GM04504 (cell line): ENCODE results near the gene FLT3.

Source experiments
- DNase-seq: peaks from one replicate; pipeline ENCODE4 v3.0.0-alpha.2; 2012; ENCODE audit warnings: low read depth

FLT3 gene

DNA sequence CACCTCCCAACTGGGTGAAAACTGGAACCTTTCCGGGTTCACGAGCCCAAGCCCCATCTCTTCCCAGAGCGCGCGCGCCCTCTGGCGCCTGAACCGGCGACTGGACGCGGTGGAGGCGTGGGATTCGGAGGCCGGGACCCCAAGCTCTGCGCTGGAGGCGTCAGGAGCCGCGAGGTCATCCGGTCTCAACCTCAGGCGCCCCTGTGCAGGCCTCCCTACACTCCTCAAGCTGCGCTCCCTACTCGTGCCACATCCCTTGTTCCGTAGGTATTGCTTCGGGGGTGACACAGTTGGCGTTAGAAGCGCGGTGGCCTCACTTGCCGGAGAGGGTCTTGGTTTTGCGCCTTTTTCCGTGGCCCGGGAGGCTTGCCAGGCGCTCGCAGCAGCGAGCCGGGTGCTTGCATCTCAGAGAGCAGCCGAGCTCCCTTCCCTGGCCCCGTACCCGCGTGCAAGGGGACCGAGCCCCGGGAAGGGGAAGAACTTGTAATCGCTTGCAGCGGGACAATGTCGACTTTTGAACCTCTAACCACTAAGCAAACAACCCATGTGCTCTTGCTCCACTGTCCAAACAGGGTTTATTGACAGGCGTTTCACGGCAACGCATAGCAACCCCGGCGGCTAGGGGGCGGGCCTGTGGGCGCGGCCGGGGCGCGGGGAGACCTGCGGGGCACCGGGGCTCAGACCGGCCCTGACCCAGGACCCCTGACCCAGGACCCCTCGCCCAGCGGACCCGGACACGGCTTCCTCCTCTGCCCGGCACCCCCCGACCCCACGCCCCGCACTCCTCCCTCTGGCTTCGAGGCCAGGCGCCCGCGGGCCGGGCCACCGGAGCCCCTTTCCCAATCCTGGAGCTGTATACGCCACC lies 139.8 kb downstream of the FLT3 start:
- no peak for DNase-seq

GRCh38 chr13:27959976-27960361 lies 140.4 kb downstream of the FLT3 start:
- no peak for DNase-seq

- no peak for DNase-seq
Observed at GRCh38 chr13:27956576-27957300, 143.6 kb downstream of the FLT3 start.

DNA sequence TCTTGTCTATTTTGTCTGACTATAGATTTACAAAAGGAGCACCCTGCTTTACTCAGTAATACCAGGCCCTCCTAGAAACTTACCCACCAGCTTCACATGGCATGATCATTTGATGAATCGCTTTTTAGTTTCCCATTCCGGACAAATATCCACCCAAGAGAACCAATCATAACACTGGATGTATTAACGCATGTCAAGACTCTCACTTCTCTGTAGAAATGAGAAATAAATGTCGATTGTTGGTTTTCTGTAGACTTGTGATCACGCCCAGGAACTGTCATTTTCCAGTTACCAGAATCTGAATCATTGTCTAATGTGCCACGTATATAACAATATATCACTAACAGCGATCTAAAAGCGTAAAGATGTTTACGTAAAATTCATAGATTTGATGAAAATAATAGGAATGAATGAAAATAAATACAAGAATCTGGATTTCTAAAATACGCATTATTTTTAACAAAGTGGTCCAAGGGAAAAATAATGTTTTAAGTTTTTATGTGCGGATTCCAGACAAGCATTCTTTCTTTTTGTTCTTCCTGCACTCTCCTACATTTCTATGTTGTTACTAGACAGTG lies 145.3 kb downstream of the FLT3 start:
- no peak for DNase-seq

DNA sequence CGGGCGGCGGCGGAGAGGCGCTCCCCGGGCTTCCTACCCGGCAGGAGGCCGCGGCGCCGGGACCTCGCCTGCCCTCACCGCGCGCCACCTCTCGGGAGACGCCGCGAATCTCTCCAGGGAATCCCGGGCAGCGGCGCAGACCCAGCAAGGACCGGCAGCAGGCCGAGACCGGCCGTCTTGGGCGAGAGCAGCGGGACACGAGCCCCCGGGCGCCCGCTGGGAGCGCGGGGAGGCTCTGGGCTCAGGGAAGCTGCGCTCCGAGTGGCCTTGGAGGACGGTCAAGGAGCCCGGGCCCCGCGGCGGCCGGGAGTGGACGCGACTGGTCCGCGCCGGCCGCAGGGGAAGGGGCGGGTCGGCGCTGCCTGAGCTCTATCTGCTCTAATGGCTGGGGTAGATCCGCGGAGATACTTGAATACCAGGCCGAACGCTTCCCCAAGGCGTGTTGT lies 145.9 kb downstream of the FLT3 start:
- no peak for DNase-seq

DNA sequence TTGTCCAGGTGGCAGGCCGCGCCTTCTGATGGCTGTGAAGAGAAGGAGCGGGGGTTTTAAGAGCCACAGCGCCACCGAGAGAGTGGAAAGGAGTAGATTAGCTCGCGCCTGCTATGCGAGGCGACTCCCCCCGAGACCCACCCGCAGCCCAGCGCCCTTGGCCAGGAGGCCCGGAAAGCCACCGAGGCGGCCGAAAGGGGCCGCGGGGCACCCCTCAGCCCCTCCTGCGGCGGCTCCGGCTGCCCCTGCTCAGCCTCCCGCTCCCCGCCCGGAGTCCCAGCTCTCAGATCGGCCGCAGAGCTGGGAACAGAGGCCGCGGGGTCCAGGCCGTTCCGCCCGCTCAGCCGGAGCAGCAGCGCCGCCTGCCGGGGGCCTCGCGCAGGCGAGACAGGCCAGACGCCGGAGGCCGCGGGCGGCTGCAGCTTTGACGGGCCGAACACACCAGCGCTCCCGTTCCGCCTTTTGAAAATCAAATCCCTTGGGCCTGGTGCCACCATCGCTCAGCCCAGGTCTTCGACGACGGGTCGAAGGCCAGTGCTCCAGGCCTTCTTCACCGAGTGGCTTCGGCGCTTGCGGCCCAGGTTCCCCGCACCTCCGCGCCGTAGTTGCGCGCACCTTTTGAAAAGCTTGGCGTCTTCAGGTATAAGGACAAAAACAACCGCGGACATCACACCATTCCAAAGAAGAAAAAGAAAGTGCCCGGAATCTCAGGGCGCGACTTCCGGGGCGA lies 146.5 kb downstream of the FLT3 start:
- peak; percentile 35 for DNase-seq
